Breast epithelium (tissue), 4 donors: ENCODE results near the gene SMCO2. TPM values are rescaled to one million over a fixed set of nuclear protein-coding genes. Genes with fewer than 3 reads are reported as not detected.

Experiments used
- DNase-seq, 2 donors: peaks; one replicate each; pipeline ENCODE4 v3.0.0-alpha.2; 2019; ENCODE audit warnings: low spot score in 2 of 2
- H3K27ac ChIP-seq, 2 donors: fragments of 200-600 bp; sonication (generic) in 1 of 2; one replicate each; pipeline ENCODE4 v1.5.1; 2016 to 2019; ENCODE audit warnings: mild to moderate bottlenecking in 1 of 2
- H3K27me3 ChIP-seq, 2 donors: fragments of 200-600 bp; sonication (generic) in 1 of 2; one replicate each; pipeline versions ENCODE4 v1.5.1 to v1.6.0; 2017 to 2019; ENCODE audit warnings: control low read depth in 1 of 2, mild to moderate bottlenecking in 1 of 2
- H3K36me3 ChIP-seq: fragments of 200-600 bp; one replicate; pipeline ENCODE4 v1.5.1; 2019
- H3K4me1 ChIP-seq, 2 donors: fragments of 200-600 bp; sonication (generic); one replicate each; pipeline ENCODE4 v1.5.1; 2016 to 2019; ENCODE audit warnings: control low read depth in 1 of 2
- H3K4me3 ChIP-seq, 3 donors: fragments of 200-600 bp; sonication (generic); 1 replicate in 2 of 3; 2 replicates in 1 of 3; pipeline ENCODE4 v1.5.1; 2016 to 2019; ENCODE audit warnings: mild to moderate bottlenecking in 3 of 3, moderate library complexity in 2 of 3
- H3K9me3 ChIP-seq, 2 donors: fragments of 200-600 bp; sonication (generic) in 1 of 2; one replicate each; pipeline ENCODE4 v1.5.1; 2016 to 2019; ENCODE audit warnings: control low read depth in 1 of 2
- CTCF ChIP-seq, 3 donors: fragments of 450-650 bp; IDR thresholded peaks; one replicate each; pipeline ENCODE4 v1.5.1; 2016 to 2017; ENCODE audit warnings: antibody characterized with exemption in 3 of 3, mild to moderate bottlenecking in 3 of 3, moderate library complexity in 3 of 3
- POLR2A ChIP-seq: fragments of 450-650 bp; IDR thresholded peaks from one replicate; pipeline ENCODE4 v1.6.1; 2016; ENCODE audit warnings: antibody characterized with exemption, mild to moderate bottlenecking, moderate library complexity
- POLR2AphosphoS5 ChIP-seq, 3 donors: sonication (generic); formaldehyde crosslinking; IDR thresholded peaks; one replicate each; pipeline ENCODE4 v1.6.1; 2017; ENCODE audit warnings: antibody characterized with exemption in 3 of 3
- intact Hi-C: fragments of 100-400 bp; cut with DNase I; formaldehyde crosslinking; loops from one replicate; pipeline ENCODE4 v1.15.1; 2023; ENCODE audit warnings: low total_unique reads
- total RNA-seq, 3 donors: library from RNA; depleted of rRNA; stranded (reverse); fragments of >200 nt; gene quantifications; one replicate each; pipeline ENCODE4 v1.1.0, GENCODE V29; 2016

Gene SMCO2
- total RNA-seq, 3 donors from 2014 or later: not detected

- intact Hi-C loops: no loop called here
- DNase-seq: no peak
These were observed 23.8 kb upstream of the SMCO2 start for GRCh38 chr12:27422697-27423096.

GRCh38 chr12:27424631-27425230 lies 21.8 kb upstream of the SMCO2 start:
- no peak overlapping the region for H3K27ac ChIP-seq
- intact Hi-C loops: no loop called here
- TF ChIP-seq CTCF (IDR thresholded peaks at IDR 0.05) (peak; percentile 26 to 51 (median 42)), POLR2A (no peak), POLR2AphosphoS5 (IDR thresholded peaks at IDR 0.05) (no peak)
- no peaks in the 10 kb centered on the region for H3K9me3 ChIP-seq
- H3K27me3 ChIP-seq: no peaks in the 10 kb centered on the region
- H3K36me3 ChIP-seq: no peaks in the 10 kb centered on the region
- H3K4me1 ChIP-seq: no peaks in the 10 kb centered on the region
- no peak for DNase-seq
- H3K4me3 ChIP-seq: no peak overlapping the region

More at GRCh38 chr12:27422697-27423096, 23.8 kb upstream of the SMCO2 start:
- Histone ChIP-seq H3K27me3 (no peaks in the 10 kb centered on the region), H3K4me3 (no peak overlapping the region), H3K4me1 (no peaks in the 10 kb centered on the region), H3K27ac (no peak overlapping the region), H3K9me3 (no peaks in the 10 kb centered on the region), H3K36me3 (no peaks in the 10 kb centered on the region)
- no peak for TF ChIP-seq POLR2A
- no peak for TF ChIP-seq CTCF (IDR thresholded peaks at IDR 0.05)
- TF ChIP-seq POLR2AphosphoS5 (IDR thresholded peaks at IDR 0.05): no peak

GRCh38 chr12:27425306-27425705 lies 21.2 kb upstream of the SMCO2 start:
- intact Hi-C loops: no loop called here
- no peaks in the 10 kb centered on the region for H3K9me3 ChIP-seq
- no peak overlapping the region for H3K4me3 ChIP-seq
- DNase-seq: no peak
- no peaks in the 10 kb centered on the region for H3K4me1 ChIP-seq
- no peaks in the 10 kb centered on the region for H3K36me3 ChIP-seq
- H3K27me3 ChIP-seq: no peaks in the 10 kb centered on the region
- TF ChIP-seq CTCF (IDR thresholded peaks at IDR 0.05) (no peak), POLR2AphosphoS5 (IDR thresholded peaks at IDR 0.05) (no peak), POLR2A (no peak)
- no peak overlapping the region for H3K27ac ChIP-seq

- Histone ChIP-seq H3K27me3 (no peaks in the 10 kb centered on the region), H3K36me3 (no peaks in the 10 kb centered on the region), H3K27ac (no peak overlapping the region), H3K4me1 (no peaks in the 10 kb centered on the region), H3K9me3 (no peaks in the 10 kb centered on the region), H3K4me3 (no peak overlapping the region)
- DNase-seq: no peak
- intact Hi-C loops: no loop called here
- no peak for TF ChIP-seq POLR2AphosphoS5 (IDR thresholded peaks at IDR 0.05)
- no peak for TF ChIP-seq POLR2A
- TF ChIP-seq CTCF (IDR thresholded peaks at IDR 0.05): no peak
These were observed 19.6 kb upstream of the SMCO2 start for GRCh38 chr12:27426743-27427487.

GRCh38 chr12:27427824-27428223 lies 18.7 kb upstream of the SMCO2 start:
- no peak for DNase-seq
- intact Hi-C loops: no loop called here
- H3K4me1 ChIP-seq: no peaks in the 10 kb centered on the region
- H3K27me3 ChIP-seq: no peaks in the 10 kb centered on the region
- no peaks in the 10 kb centered on the region for H3K36me3 ChIP-seq
- H3K9me3 ChIP-seq: no peaks in the 10 kb centered on the region
- H3K4me3 ChIP-seq: no peak overlapping the region
- H3K27ac ChIP-seq: no peak overlapping the region
- no peak for TF ChIP-seq CTCF (IDR thresholded peaks at IDR 0.05)
- no peak for TF ChIP-seq POLR2AphosphoS5 (IDR thresholded peaks at IDR 0.05)
- TF ChIP-seq POLR2A: no peak
